Prostate gland (tissue), 2 donors: ENCODE results near the gene ZEB2. TPM values are rescaled to one million over a fixed set of nuclear protein-coding genes. Genes with fewer than 3 reads are reported as not detected.

Source experiments
- DNase-seq: peaks from one replicate; pipeline ENCODE4 v3.0.0-alpha.2; 2019; ENCODE audit warnings: low spot score
- H3K27ac ChIP-seq, 2 donors: fragments of 200-600 bp; sonication (generic); 2 replicates each; pipeline ENCODE4 v1.5.1; 2017 to 2019
- H3K27me3 ChIP-seq: fragments of 200-600 bp; sonication (generic); replicated peaks from 2 replicates; pipeline ENCODE4 v1.5.1; 2019; ENCODE audit not compliant: insufficient read depth
- H3K36me3 ChIP-seq, 2 donors: fragments of 200-600 bp; sonication (generic); 1 replicate in 1 of 2; 2 replicates in 1 of 2; pipeline versions ENCODE4 v1.5.1 to v1.8.1; 2017 to 2019
- H3K4me1 ChIP-seq: fragments of 200-600 bp; sonication (generic); replicated peaks from 2 replicates; pipeline ENCODE4 v1.5.1; 2019
- H3K4me3 ChIP-seq, 2 donors: fragments of 200-600 bp; sonication (generic); 2 replicates each; pipeline ENCODE4 v1.5.1; 2017 to 2019
- H3K9me3 ChIP-seq: fragments of 200-600 bp; sonication (generic); 2 replicates; pipeline ENCODE4 v1.5.1; 2017
- POLR2A ChIP-seq: fragments of 450-650 bp; IDR thresholded peaks from one replicate; pipeline ENCODE4 v1.6.1; 2016; ENCODE audit warnings: antibody characterized with exemption, mild to moderate bottlenecking
- POLR2AphosphoS5 ChIP-seq: sonication (generic); formaldehyde crosslinking; IDR thresholded peaks from one replicate; pipeline ENCODE4 v1.6.1; 2017; ENCODE audit warnings: antibody characterized with exemption
- WGBS: methylation state at CpG from one replicate; pipeline ENCODE4 v1.1.5; 2018; 5-methylcytosine and 5-hydroxymethylcytosine counted together
- intact Hi-C: fragments of 100-400 bp; cut with DNase I; formaldehyde crosslinking; loops from one replicate; pipeline ENCODE4 v1.14.2; 2022
- total RNA-seq, 2 donors: library from RNA; depleted of rRNA; stranded (reverse); fragments of >200 nt; gene quantifications; one replicate each; pipeline ENCODE4 v1.1.0, GENCODE V29; 2016
- TF ChIP-seq, protein P1 (sequence below), 4 experiments: fragments of 200-600 bp in 2 of 4; fragments of 450-650 bp in 2 of 4; sonication (generic) in 2 of 4; IDR thresholded peaks; 1 replicate in 3 of 4; 2 replicates in 1 of 4; pipeline ENCODE4 v1.5.1; 2016 to 2019; ENCODE audit warnings: antibody characterized with exemption in 4 of 4, mild to moderate bottlenecking in 2 of 4, moderate library complexity in 2 of 4

Gene ZEB2
- total RNA-seq, 2 donors from 2014 or later: 13.1 to 80.4 TPM

DNA sequence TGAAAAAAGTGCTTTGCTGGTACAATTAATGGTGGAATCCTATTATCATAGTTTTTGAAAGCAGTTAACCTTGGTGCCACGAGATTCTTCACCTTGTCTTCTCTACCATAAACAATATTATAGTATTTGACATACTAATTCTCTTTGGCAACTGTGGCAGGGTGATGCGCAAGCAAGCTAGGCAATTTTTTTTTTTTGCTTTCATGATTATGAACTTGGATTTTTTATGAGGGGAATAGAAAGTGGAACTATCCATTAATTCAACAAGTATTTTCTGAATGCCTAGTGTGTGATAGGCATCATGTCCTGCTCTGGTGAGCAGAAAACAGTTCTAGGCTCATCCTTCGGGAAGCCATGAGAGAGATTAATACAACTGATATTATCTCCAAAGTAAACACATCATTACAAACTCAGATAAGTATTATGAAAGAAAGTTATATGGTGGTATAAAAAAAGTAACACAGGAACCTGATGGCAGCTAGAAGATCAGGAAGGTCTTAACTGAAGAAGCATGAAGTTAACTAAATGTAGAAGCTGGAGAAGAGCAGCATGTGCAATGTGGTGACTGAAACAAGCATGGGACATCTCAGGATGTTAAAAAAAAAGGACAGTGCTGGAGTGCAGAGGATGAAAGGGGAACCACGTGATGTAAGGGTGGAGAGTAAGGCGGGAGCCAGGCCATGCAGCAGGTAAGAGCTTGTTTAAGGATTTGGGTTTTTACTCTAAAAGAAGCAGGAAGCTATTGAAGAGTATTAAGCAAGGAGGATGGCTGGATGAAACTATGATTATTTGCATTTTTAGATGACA lies 113.7 kb downstream of the ZEB2 start:
- Histone ChIP-seq H3K27me3 (no peaks in the 10 kb centered on the region), H3K9me3 (no peaks in the 10 kb centered on the region), H3K27ac (no peak overlapping the region), H3K36me3 (no peaks in the 10 kb centered on the region), H3K4me1 (no peaks in the 10 kb centered on the region), H3K4me3 (no peak overlapping the region)
- intact Hi-C loops: no loop called here
- DNase-seq: no peak
- WGBS: 49% methylated on average over 5 of the region's 5 CpGs
- TF ChIP-seq POLR2AphosphoS5 (no peak), POLR2A (no peak)
- TF ChIP-seq, protein P1, sequence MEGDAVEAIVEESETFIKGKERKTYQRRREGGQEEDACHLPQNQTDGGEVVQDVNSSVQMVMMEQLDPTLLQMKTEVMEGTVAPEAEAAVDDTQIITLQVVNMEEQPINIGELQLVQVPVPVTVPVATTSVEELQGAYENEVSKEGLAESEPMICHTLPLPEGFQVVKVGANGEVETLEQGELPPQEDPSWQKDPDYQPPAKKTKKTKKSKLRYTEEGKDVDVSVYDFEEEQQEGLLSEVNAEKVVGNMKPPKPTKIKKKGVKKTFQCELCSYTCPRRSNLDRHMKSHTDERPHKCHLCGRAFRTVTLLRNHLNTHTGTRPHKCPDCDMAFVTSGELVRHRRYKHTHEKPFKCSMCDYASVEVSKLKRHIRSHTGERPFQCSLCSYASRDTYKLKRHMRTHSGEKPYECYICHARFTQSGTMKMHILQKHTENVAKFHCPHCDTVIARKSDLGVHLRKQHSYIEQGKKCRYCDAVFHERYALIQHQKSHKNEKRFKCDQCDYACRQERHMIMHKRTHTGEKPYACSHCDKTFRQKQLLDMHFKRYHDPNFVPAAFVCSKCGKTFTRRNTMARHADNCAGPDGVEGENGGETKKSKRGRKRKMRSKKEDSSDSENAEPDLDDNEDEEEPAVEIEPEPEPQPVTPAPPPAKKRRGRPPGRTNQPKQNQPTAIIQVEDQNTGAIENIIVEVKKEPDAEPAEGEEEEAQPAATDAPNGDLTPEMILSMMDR (IDR thresholded peaks at IDR 0.05): no peak

DNA sequence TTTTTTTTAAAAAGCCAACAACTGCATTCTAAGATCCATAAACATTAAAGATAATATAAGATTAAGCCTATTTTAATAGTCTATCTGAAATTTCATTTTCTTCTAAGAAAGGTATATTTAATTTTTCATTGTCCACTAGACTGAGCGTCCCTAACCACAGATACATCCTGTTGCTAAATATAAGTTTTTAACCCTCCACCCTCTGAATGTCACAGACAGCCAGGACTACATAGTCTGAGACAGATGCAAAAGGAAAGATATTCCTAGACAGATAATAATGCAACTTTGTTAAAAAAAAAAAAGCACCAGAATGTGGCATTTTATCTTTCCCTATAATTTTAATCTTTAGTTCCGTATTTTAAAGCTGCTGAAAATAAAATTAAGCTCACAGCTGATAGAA lies 114.6 kb downstream of the ZEB2 start:
- Histone ChIP-seq H3K4me3 (no peak overlapping the region), H3K27me3 (no peaks in the 10 kb centered on the region), H3K4me1 (no peaks in the 10 kb centered on the region), H3K36me3 (no peaks in the 10 kb centered on the region), H3K27ac (no peak overlapping the region), H3K9me3 (no peaks in the 10 kb centered on the region)
- DNase-seq: no peak
- TF ChIP-seq, protein P1 (IDR thresholded peaks at IDR 0.05): no peak
- no peak for TF ChIP-seq POLR2AphosphoS5
- TF ChIP-seq POLR2A: no peak
- 76% methylated on average over 2 of the region's 2 CpGs for WGBS
- intact Hi-C loops: no loop called here

DNA sequence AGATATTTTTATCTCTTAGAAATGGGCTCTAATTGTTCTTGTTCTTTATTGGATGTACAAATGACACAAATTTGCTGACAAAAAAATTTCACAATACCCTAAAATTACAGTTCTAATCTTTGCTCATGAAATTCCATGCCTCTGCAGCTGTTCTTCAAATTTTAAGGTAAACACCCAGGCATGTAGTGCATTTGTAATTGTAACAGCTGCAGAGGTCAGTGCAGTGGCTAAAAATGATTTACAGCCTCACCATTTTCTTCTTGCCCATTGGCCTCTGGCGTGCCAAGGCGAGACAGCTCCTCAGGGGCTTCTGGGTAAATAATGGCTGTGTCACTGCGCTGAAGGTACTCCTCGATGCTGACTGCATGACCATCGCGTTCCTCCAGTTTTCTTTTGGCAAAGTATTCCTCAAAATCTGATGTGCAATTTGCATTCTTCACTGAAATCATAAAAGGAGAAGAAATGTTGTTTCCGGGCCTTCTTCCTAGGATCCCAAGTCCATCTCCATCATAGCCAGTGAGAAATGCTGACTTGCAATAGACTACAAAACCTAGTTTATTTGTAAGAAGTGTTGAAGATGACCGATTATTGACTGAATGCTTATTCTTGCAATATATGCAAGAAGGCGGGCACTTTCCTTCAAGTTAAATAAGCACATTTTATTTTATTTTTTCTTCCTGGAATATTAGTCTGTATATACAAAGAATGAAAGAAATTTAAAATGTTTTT lies 115.2 kb downstream of the ZEB2 start:
- Histone ChIP-seq H3K4me3 (no peak overlapping the region), H3K27ac (no peak overlapping the region), H3K9me3 (no peaks in the 10 kb centered on the region), H3K27me3 (no peaks in the 10 kb centered on the region), H3K36me3 (no peaks in the 10 kb centered on the region), H3K4me1 (no peaks in the 10 kb centered on the region)
- intact Hi-C loops: no loop called here
- TF ChIP-seq, protein P1 (IDR thresholded peaks at IDR 0.05): no peak
- TF ChIP-seq POLR2A (no peak), POLR2AphosphoS5 (no peak)
- no peak for DNase-seq
- 80% methylated on average over 9 of the region's 9 CpGs for WGBS

DNA sequence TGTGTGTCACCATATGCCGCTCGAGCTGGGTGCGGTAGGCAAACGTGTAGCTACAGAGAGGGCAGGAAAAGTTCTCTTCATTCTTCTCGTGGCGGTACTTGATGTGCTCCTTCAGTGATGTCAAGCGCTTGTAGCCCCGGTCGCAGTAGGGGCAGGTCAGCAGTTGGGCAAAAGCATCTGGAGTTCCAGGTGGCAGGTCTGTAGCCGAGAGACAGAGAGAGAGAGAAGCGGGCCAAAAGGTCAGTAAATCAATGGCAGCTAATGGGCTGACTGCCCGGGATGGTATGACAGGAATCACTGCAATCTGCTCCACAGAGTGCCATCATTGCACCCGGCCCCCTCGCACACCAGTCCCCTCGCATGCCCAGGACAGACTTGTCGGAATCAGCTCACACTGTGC lies 116.0 kb downstream of the ZEB2 start:
- Histone ChIP-seq H3K27ac (no peak overlapping the region), H3K36me3 (no peaks in the 10 kb centered on the region), H3K4me3 (no peak overlapping the region), H3K4me1 (no peaks in the 10 kb centered on the region), H3K9me3 (no peaks in the 10 kb centered on the region), H3K27me3 (no peaks in the 10 kb centered on the region)
- DNase-seq: no peak
- WGBS: 84% methylated on average over 16 of the region's 16 CpGs
- no peak for TF ChIP-seq POLR2A
- TF ChIP-seq POLR2AphosphoS5: no peak
- TF ChIP-seq, protein P1 (IDR thresholded peaks at IDR 0.05): no peak
- intact Hi-C loops: no loop called here
